A673 (cell line): ENCODE measurements around the gene SSC5D. TPM values are rescaled to one million over a fixed set of nuclear protein-coding genes. Genes with fewer than 3 reads are reported as not detected.

Experiments
- BruUV-seq: library from RNA; stranded (reverse); fragments of 400-500 nt; replicated peaks from 2 replicates; lab custom pipeline; 2021; lab: Mats Ljungman, UMichigan
- CTCF ChIA-PET: fragments of 300-600 bp; sonication (Branson Sonifier 250); formaldehyde crosslinking; loops from one replicate; lab custom pipeline; 2022; ENCODE audit warnings: antibody characterized with exemption; lab: Charles Lee
- POLR2A ChIA-PET: fragments of 300-600 bp; sonication (Branson Sonifier 250); formaldehyde crosslinking; loops from one replicate; lab custom pipeline; 2022; ENCODE audit warnings: antibody characterized with exemption; ENCODE audit not compliant: low non-redundant PET; lab: Charles Lee
- DNase-seq: peaks from one replicate; pipeline ENCODE4 v3.0.0-alpha.2; 2015; ENCODE audit warnings: low spot score
- H3K27ac ChIP-seq: fragments of 200-600 bp; sonication (generic); 2 replicates; pipeline ENCODE4 v1.5.1; 2016; ENCODE audit warnings: mixed run types, low read depth, mild to moderate bottlenecking, mixed read lengths, antibody characterized with exemption, low read length; ENCODE audit not compliant: poor library complexity, severe bottlenecking
- H3K27me3 ChIP-seq: fragments of 200-600 bp; sonication (generic); replicated peaks from 2 replicates; pipeline ENCODE4 v1.6.1; 2017; ENCODE audit warnings: mixed run types, low read depth, mild to moderate bottlenecking, mixed read lengths, antibody characterized with exemption, low read length; ENCODE audit not compliant: insufficient read depth, poor library complexity
- H3K36me3 ChIP-seq: fragments of 200-600 bp; sonication (generic); 2 replicates; pipeline ENCODE4 v1.6.1; 2016; ENCODE audit warnings: mixed run types, mild to moderate bottlenecking, mixed read lengths, antibody characterized with exemption, low read length; ENCODE audit not compliant: insufficient read depth, poor library complexity, severe bottlenecking
- H3K4me1 ChIP-seq: fragments of 200-600 bp; sonication (generic); 2 replicates; pipeline ENCODE4 v1.6.1; 2017; ENCODE audit warnings: mixed run types, mild to moderate bottlenecking, mixed read lengths, antibody characterized with exemption, low read length; ENCODE audit not compliant: insufficient read depth, poor library complexity, severe bottlenecking
- H3K4me3 ChIP-seq: fragments of 200-600 bp; sonication (generic); 2 replicates; pipeline ENCODE4 v1.5.1; 2016; ENCODE audit warnings: low read depth, mixed run types, mild to moderate bottlenecking, mixed read lengths, low read length; ENCODE audit not compliant: poor library complexity, severe bottlenecking
- H3K9me3 ChIP-seq: fragments of 200-600 bp; sonication (generic); 2 replicates; pipeline ENCODE4 v1.6.1; 2016; ENCODE audit warnings: mixed run types, low read depth, mild to moderate bottlenecking, mixed read lengths, antibody characterized with exemption, low read length; ENCODE audit not compliant: poor library complexity, severe bottlenecking
- EZH2 ChIP-seq: fragments of 200-600 bp; sonication (generic); IDR thresholded peaks from 2 replicates; pipeline ENCODE4 v1.6.1; 2017; ENCODE audit warnings: borderline replicate concordance, low read depth, mild to moderate bottlenecking, mixed read lengths, antibody characterized with exemption, low read length; ENCODE audit not compliant: poor library complexity, severe bottlenecking
- intact Hi-C: fragments of 100-400 bp; cut with micrococcal nuclease; formaldehyde crosslinking; loops from one replicate; pipeline ENCODE4 v1.10.0; 2022; ENCODE audit not compliant: unreplicated experiment
- total RNA-seq: library from RNA; stranded (reverse); gene quantifications from 2 replicates; pipeline ENCODE4 v1.2.3, GENCODE V29; 2021
- TF ChIP-seq, protein P1 (sequence below): fragments of 300-800, 200-600 bp; sonication (generic); conservative IDR thresholded peaks from 2 replicates; pipeline ENCODE4 v1.5.1; 2017; ENCODE audit warnings: low read depth, mild to moderate bottlenecking, antibody characterized with exemption, low read length, moderate library complexity, mixed read lengths

The SSC5D gene
- total RNA-seq, 1 experiment from 2014 or later: 1.4 TPM

DNA sequence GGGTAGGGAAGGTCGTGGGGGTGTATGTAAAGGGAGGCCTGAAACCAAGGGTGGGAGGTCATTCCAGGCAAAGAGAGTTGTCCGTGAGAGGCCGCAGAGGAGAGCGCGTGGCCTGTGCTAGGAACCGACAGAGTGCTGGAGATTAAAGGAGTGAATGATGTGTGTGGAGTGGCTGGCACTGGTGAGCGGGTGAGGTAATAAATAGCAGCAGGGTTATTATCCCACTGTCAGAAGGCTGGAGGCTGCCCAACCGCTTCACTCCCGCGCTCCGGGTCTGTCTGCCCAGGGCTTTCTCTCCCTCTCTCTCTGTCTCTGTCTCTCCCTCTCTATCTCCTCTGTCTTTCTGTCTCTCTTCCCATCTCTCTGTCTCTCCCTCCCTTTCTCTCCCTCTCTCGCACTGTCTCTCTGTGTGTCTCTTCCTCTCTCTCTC, 75.0 kb downstream of the SSC5D start:
- H3K36me3 ChIP-seq: no peaks in the 10 kb centered on the region
- H3K4me1 ChIP-seq: no peaks in the 10 kb centered on the region
- no TSS peak for BruUV-seq
- ChIA-PET POLR2A (no interaction called here), CTCF (no interaction called here)
- H3K4me3 ChIP-seq: no peak overlapping the region
- no peaks in the 10 kb centered on the region for H3K9me3 ChIP-seq
- intact Hi-C loops: no loop called here
- no peak for DNase-seq
- H3K27me3 ChIP-seq: peaks cover 3% of the 10 kb centered on the region
- TF ChIP-seq, protein P1, sequence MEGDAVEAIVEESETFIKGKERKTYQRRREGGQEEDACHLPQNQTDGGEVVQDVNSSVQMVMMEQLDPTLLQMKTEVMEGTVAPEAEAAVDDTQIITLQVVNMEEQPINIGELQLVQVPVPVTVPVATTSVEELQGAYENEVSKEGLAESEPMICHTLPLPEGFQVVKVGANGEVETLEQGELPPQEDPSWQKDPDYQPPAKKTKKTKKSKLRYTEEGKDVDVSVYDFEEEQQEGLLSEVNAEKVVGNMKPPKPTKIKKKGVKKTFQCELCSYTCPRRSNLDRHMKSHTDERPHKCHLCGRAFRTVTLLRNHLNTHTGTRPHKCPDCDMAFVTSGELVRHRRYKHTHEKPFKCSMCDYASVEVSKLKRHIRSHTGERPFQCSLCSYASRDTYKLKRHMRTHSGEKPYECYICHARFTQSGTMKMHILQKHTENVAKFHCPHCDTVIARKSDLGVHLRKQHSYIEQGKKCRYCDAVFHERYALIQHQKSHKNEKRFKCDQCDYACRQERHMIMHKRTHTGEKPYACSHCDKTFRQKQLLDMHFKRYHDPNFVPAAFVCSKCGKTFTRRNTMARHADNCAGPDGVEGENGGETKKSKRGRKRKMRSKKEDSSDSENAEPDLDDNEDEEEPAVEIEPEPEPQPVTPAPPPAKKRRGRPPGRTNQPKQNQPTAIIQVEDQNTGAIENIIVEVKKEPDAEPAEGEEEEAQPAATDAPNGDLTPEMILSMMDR: no peak
- TF ChIP-seq EZH2: no peak
- no peak overlapping the region for H3K27ac ChIP-seq

DNA sequence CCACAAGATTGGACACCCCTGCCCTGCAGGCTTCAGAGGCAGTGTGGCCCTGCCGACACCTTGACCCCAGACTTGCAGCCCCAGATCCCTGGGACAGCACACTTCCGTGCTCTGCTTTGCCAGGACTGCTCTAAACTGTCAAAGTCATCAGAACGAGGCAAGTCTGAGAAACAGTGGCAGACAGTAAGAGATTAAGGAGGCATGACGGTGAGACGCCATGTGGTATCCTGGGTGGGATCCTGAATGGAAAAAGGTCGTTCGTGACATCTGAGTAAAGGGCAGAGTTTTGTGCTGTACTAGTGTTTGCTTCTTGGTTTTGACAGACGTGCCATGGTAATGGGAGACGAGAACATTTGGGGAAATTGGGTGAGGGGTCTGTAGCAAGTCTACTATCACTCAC, 78.6 kb downstream of the SSC5D start:
- ChIA-PET POLR2A (no interaction called here), CTCF (interaction anchor here (0.7 kb wide), 1 partner anchor 52 kb away, joined by 5 read pairs; no protein-coding TSS in a partner anchor)
- Histone ChIP-seq H3K36me3 (no peaks in the 10 kb centered on the region), H3K27ac (no peak overlapping the region), H3K4me3 (no peak overlapping the region), H3K9me3 (no peaks in the 10 kb centered on the region), H3K27me3 (no peaks in the 10 kb centered on the region), H3K4me1 (no peaks in the 10 kb centered on the region)
- no peak for DNase-seq
- no TSS peak for BruUV-seq
- TF ChIP-seq EZH2: no peak
- TF ChIP-seq, protein P1: no peak
- intact Hi-C loops: no loop called here

DNA sequence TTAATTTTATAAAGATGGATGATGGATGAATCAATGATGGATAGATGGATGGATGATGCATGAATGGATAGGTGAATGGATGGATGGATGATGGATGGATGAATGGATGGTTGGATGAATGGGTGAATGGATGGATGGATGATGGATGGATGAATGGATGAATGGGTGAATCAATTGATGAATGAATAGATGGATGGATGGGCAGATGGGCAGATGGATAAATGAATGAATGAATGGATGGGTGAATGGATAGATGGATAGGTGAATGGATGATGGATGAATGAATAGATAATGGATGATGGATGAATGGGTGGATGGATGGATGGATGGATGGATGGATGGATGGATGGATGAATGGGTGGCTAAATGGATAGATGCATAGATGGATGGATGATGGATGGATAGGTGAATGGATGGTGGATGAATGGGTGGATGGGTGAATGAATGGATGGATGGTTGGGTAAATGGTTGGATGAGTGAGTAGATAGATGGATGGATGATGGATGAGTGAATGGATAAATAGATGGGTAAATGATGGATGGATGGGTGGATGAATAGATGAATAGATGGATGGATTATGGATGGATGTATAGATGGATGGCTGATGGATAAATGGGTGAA, 79.6 kb downstream of the SSC5D start:
- H3K4me3 ChIP-seq: no peak overlapping the region
- H3K27me3 ChIP-seq: no peaks in the 10 kb centered on the region
- ChIA-PET CTCF (no interaction called here), POLR2A (no interaction called here)
- no peak for DNase-seq
- H3K27ac ChIP-seq: no peak overlapping the region
- no TSS peak for BruUV-seq
- H3K9me3 ChIP-seq: no peaks in the 10 kb centered on the region
- no peaks in the 10 kb centered on the region for H3K4me1 ChIP-seq
- TF ChIP-seq, protein P1: no peak
- no peak for TF ChIP-seq EZH2
- no peaks in the 10 kb centered on the region for H3K36me3 ChIP-seq
- intact Hi-C loops: no loop called here

Other genes with a start within 250 kb of the SSC5D start
- 103 and 108 TPM in 2 replicates for gene PPP6R1, start 229.4 kb upstream of the SSC5D start, total RNA-seq
- gene HSPBP1, start 208.3 kb upstream of the SSC5D start, total RNA-seq: 80.3 and 83.4 TPM in 2 replicates
- gene BRSK1, start 204.4 kb upstream of the SSC5D start, total RNA-seq: 30.5 and 36.8 TPM in 2 replicates
- not detected in 2 replicates for gene TMEM150B, start 163.1 kb upstream of the SSC5D start, total RNA-seq
- 19.7 and 24.1 TPM in 2 replicates for gene KMT5C, start 148.6 kb upstream of the SSC5D start, total RNA-seq
- 0.48 TPM in 1 of 2 replicates, not detected in the other for gene COX6B2, start 133.7 kb upstream of the SSC5D start, total RNA-seq
- not detected in 2 replicates for gene GARIN5B, start 125.2 kb upstream of the SSC5D start, total RNA-seq
- 0.42 and 0.47 TPM in 2 replicates for gene IL11, start 118.0 kb upstream of the SSC5D start, total RNA-seq
- not detected in 2 replicates for gene TMEM190, start 111.6 kb upstream of the SSC5D start, total RNA-seq
- 0.42 and 0.69 TPM in 2 replicates for gene TMEM238, start 104.1 kb upstream of the SSC5D start, total RNA-seq
- gene RPL28, start 102.5 kb upstream of the SSC5D start, total RNA-seq: 1,355 and 1,380 TPM in 2 replicates
- 509 and 587 TPM in 2 replicates for gene UBE2S, start 80.6 kb upstream of the SSC5D start, total RNA-seq
- 0.21 and 0.26 TPM in 2 replicates for gene SHISA7, start 45.1 kb upstream of the SSC5D start, total RNA-seq
- 33.2 and 40.6 TPM in 2 replicates for gene ISOC2, start 26.8 kb upstream of the SSC5D start, total RNA-seq
- gene C19orf85, start 23.7 kb upstream of the SSC5D start, total RNA-seq: not detected in 2 replicates
- gene ZNF628, start 11.8 kb upstream of the SSC5D start, total RNA-seq: 11.9 and 16.7 TPM in 2 replicates
- gene NAT14, start 3.2 kb upstream of the SSC5D start, total RNA-seq: 55.1 and 66.0 TPM in 2 replicates
- gene SBK2, start 48.7 kb downstream of the SSC5D start, total RNA-seq: not detected in 2 replicates
- not detected in 2 replicates for gene SBK3, start 57.1 kb downstream of the SSC5D start, total RNA-seq
- 27.4 and 27.5 TPM in 2 replicates for gene ZNF579, start 92.4 kb downstream of the SSC5D start, total RNA-seq
- gene FIZ1, start 111.1 kb downstream of the SSC5D start, total RNA-seq: 27.8 and 29.3 TPM in 2 replicates
- gene ZNF524, start 111.9 kb downstream of the SSC5D start, total RNA-seq: 6.3 and 7.5 TPM in 2 replicates
- 16.1 and 17.1 TPM in 2 replicates for gene ZNF865, start 117.2 kb downstream of the SSC5D start, total RNA-seq
- gene ZNF784, start 136.1 kb downstream of the SSC5D start, total RNA-seq: 6.8 and 7.1 TPM in 2 replicates
- gene ZNF580, start 152.6 kb downstream of the SSC5D start, total RNA-seq: 49.1 and 65.7 TPM in 2 replicates
- gene ZNF581, start 155.2 kb downstream of the SSC5D start, total RNA-seq: 37.1 and 38.4 TPM in 2 replicates
- gene CCDC106, start 159.8 kb downstream of the SSC5D start, total RNA-seq: 39.9 and 41.5 TPM in 2 replicates
- gene U2AF2, start 166.6 kb downstream of the SSC5D start, total RNA-seq: 385 and 411 TPM in 2 replicates
- 178 and 186 TPM in 2 replicates for gene EPN1, start 186.8 kb downstream of the SSC5D start, total RNA-seq
- not detected in 2 replicates for gene NLRP9, start 250.0 kb downstream of the SSC5D start, total RNA-seq